H1 (cell line): ENCODE data around the gene GFAP. TPM values are rescaled to one million over a fixed set of nuclear protein-coding genes. Genes with fewer than 3 reads are reported as not detected.
A peak's percentile ranks its signal among the peaks of the same experiment; 100 is the strongest.

Experiments used
- CTCF ChIA-PET: fragments of 300-600 bp; sonication (Branson Sonifier 250); formaldehyde crosslinking; loops from one replicate; lab custom pipeline; 2021; ENCODE audit not compliant: partially characterized antibody; lab: Charles Lee
- POLR2A ChIA-PET: fragments of 300-600 bp; sonication (Branson Sonifier 250); formaldehyde crosslinking; loops from one replicate; lab custom pipeline; 2021; ENCODE audit warnings: inconsistent platforms; ENCODE audit not compliant: partially characterized antibody; lab: Charles Lee
- DNase-seq, 2 experiments: peaks; one replicate each; pipeline versions ENCODE4 v3.0.0 to v3.0.0-alpha.2; 2010 to 2022; ENCODE audit warnings: low spot score in 2 of 2, low read depth in 1 of 2, mixed read lengths in 1 of 2
- FAIRE-seq: peaks from 2 replicates; lab custom pipeline; 2011; peaks lifted over from hg19 to GRCh38; lab: Jason Lieb, UNC
- H2AFZ ChIP-seq: 2 replicates; pipeline ENCODE4 v1.8.1; 2012; ENCODE audit warnings: low read length, inconsistent platforms
- H2AK5ac ChIP-seq: 2 replicates; pipeline ENCODE4 v1.6.1; 2013; ENCODE audit warnings: low read depth, low read length
- H2BK120ac ChIP-seq: replicated peaks from 2 replicates; pipeline ENCODE3; 2013; ENCODE audit warnings: low read depth, low read length, inconsistent platforms
- H2BK12ac ChIP-seq: 2 replicates; pipeline ENCODE4 v1.6.1; 2013; ENCODE audit warnings: low read depth, low read length
- H2BK15ac ChIP-seq: 2 replicates; pipeline ENCODE4 v1.6.1; 2013; ENCODE audit warnings: low read length
- H2BK20ac ChIP-seq: 2 replicates; pipeline ENCODE4 v1.6.1; 2013; ENCODE audit warnings: low read length
- H2BK5ac ChIP-seq: 2 replicates; pipeline ENCODE4 v1.6.1; 2013; ENCODE audit warnings: low read depth, low read length
- H3K14ac ChIP-seq: 2 replicates; pipeline ENCODE4 v1.6.1; 2013; ENCODE audit warnings: inconsistent platforms; ENCODE audit not compliant: insufficient read length
- H3K18ac ChIP-seq: 2 replicates; pipeline ENCODE4 v1.6.1; 2013; ENCODE audit warnings: low read length; ENCODE audit errors: extremely low read depth
- H3K23ac ChIP-seq: 2 replicates; pipeline ENCODE4 v1.6.1; 2013; ENCODE audit warnings: inconsistent platforms; ENCODE audit not compliant: insufficient read length
- H3K23me2 ChIP-seq: 2 replicates; pipeline ENCODE4 v1.6.1; 2013; ENCODE audit warnings: low read depth, low read length
- H3K27ac ChIP-seq: 2 replicates; pipeline ENCODE4 v1.6.1; 2011; ENCODE audit warnings: low read depth, low read length, inconsistent platforms
- H3K27me3 ChIP-seq, 4 experiments: replicated peaks in 1 of 4; 1 replicate in 1 of 4; 2 replicates in 3 of 4; pipeline versions ENCODE4 v1.6.1 to v1.8.1; 2011 to 2013; ENCODE audit warnings: low read length in 3 of 4, mild to moderate bottlenecking in 3 of 4, inconsistent platforms in 2 of 4, mixed read lengths in 2 of 4, moderate library complexity in 1 of 4; ENCODE audit not compliant: control insufficient read depth in 3 of 4, insufficient read depth in 3 of 4; ENCODE audit errors: extremely low read depth in 1 of 4
- H3K36me3 ChIP-seq, 4 experiments: 2 replicates each; pipeline versions ENCODE4 v1.6.1 to v1.8.1; 2011 to 2013; ENCODE audit warnings: mild to moderate bottlenecking in 4 of 4, low read length in 3 of 4, moderate library complexity in 2 of 4, control low read depth in 1 of 4, inconsistent platforms in 1 of 4; ENCODE audit not compliant: insufficient read depth in 4 of 4, control insufficient read depth in 2 of 4
- H3K4ac ChIP-seq: replicated peaks from 2 replicates; pipeline ENCODE3; 2013; ENCODE audit warnings: low read length, low read depth, mixed read lengths, inconsistent platforms; ENCODE audit not compliant: insufficient read length
- H3K4me1 ChIP-seq, 4 experiments: replicated peaks in 1 of 4; 1 replicate in 1 of 4; 2 replicates in 3 of 4; pipeline versions ENCODE4 v1.6.1 to v1.8.1; 2011 to 2013; ENCODE audit warnings: low read length in 3 of 4, inconsistent platforms in 2 of 4, mixed read lengths in 1 of 4; ENCODE audit not compliant: insufficient read depth in 4 of 4, control insufficient read depth in 3 of 4
- H3K4me2 ChIP-seq, 2 experiments: 2 replicates each; pipeline versions ENCODE4 v1.6.1 to v1.8.1; 2011 to 2013; ENCODE audit warnings: low read depth in 2 of 2, low read length in 2 of 2, control low read depth in 1 of 2, inconsistent platforms in 1 of 2, mild to moderate bottlenecking in 1 of 2; ENCODE audit not compliant: insufficient read depth in 1 of 2
- H3K4me3 ChIP-seq, 4 experiments: fragments of 200-600, 300-600 bp in 1 of 4; sonication (generic), shearing (Covaris generic), sonication (Bioruptor Twin) in 1 of 4; 2 replicates each; pipeline versions ENCODE4 v1.5.1 to v1.8.1; 2011 to 2016; ENCODE audit warnings: low read length in 4 of 4, low read depth in 3 of 4, control low read depth in 2 of 4, inconsistent platforms in 2 of 4, mild to moderate bottlenecking in 2 of 4, mixed read lengths in 1 of 4, moderate library complexity in 1 of 4; ENCODE audit not compliant: insufficient read depth in 2 of 4; ENCODE audit errors: extremely low read depth in 1 of 4
- H3K56ac ChIP-seq: replicated peaks from 2 replicates; pipeline ENCODE3; 2013; ENCODE audit warnings: low read depth, mild to moderate bottlenecking, mixed read lengths, low read length, inconsistent platforms; ENCODE audit not compliant: insufficient read length
- H3K79me1 ChIP-seq: 2 replicates; pipeline ENCODE4 v1.6.1; 2013; ENCODE audit warnings: low read depth, low read length, control low read depth
- H3K79me2 ChIP-seq, 2 experiments: 2 replicates each; pipeline versions ENCODE4 v1.6.1 to v1.8.1; 2012 to 2013; ENCODE audit warnings: low read length in 2 of 2, mild to moderate bottlenecking in 2 of 2, inconsistent platforms in 1 of 2; ENCODE audit not compliant: insufficient read depth in 2 of 2, control insufficient read depth in 1 of 2
- H3K9ac ChIP-seq, 4 experiments: replicated peaks in 1 of 4; 1 replicate in 1 of 4; 2 replicates in 3 of 4; pipeline versions ENCODE4 v1.6.1 to v1.8.1; 2011 to 2013; ENCODE audit warnings: low read depth in 3 of 4, low read length in 3 of 4, control low read depth in 2 of 4, mild to moderate bottlenecking in 2 of 4, moderate library complexity in 2 of 4, inconsistent platforms in 1 of 4; ENCODE audit errors: extremely low read depth in 1 of 4
- H3K9me3 ChIP-seq, 2 experiments: 2 replicates each; pipeline versions ENCODE4 v1.6.1 to v1.8.1; 2012 to 2013; ENCODE audit warnings: mild to moderate bottlenecking in 2 of 2, moderate library complexity in 2 of 2, control low read depth in 1 of 2, inconsistent platforms in 1 of 2, low read depth in 1 of 2, low read length in 1 of 2, mixed read lengths in 1 of 2; ENCODE audit not compliant: insufficient read depth in 2 of 2
- H4K20me1 ChIP-seq, 2 experiments: replicated peaks in 1 of 2; 2 replicates each; pipeline versions ENCODE3 to v1.8.1; 2011 to 2013; ENCODE audit warnings: inconsistent platforms in 2 of 2, low read length in 2 of 2, mild to moderate bottlenecking in 1 of 2; ENCODE audit not compliant: insufficient read depth in 2 of 2, control insufficient read depth in 1 of 2
- H4K5ac ChIP-seq: 2 replicates; pipeline ENCODE4 v1.6.1; 2013; ENCODE audit warnings: low read length, low read depth, mixed read lengths, inconsistent platforms; ENCODE audit not compliant: insufficient read length
- H4K8ac ChIP-seq: 2 replicates; pipeline ENCODE4 v1.8.0; 2013; ENCODE audit warnings: mild to moderate bottlenecking, moderate library complexity, low read length, inconsistent platforms; ENCODE audit not compliant: insufficient read depth; ENCODE audit errors: extremely low read depth
- H4K91ac ChIP-seq: replicated peaks from 2 replicates; pipeline ENCODE3; 2013; ENCODE audit warnings: low read length, mixed read lengths, inconsistent platforms; ENCODE audit not compliant: insufficient read length
- EGR1 ChIP-seq: IDR thresholded peaks from 2 replicates; pipeline ENCODE4 v1.6.1; 2011; ENCODE audit warnings: low read depth, low read length, borderline replicate concordance
- WGBS, 2 experiments: shearing (Covaris generic) in 1 of 2; methylation state at CpG; one replicate each; pipeline versions ENCODE4 v1.1.6 to v1.1.7; 2013 to 2015; ENCODE audit warnings: low lambda C conversion rate in 2 of 2, mixed read lengths in 2 of 2, inconsistent platforms in 1 of 2, low coverage in 1 of 2, missing lambda C conversion rate in 1 of 2; ENCODE audit not compliant: insufficient replicate concordance in 2 of 2, insufficient coverage in 1 of 2, insufficient read length in 1 of 2; ENCODE audit errors: extremely low coverage in 1 of 2, missing lambda C conversion rate in 1 of 2; 5-methylcytosine and 5-hydroxymethylcytosine counted together
- polyA plus RNA-seq, 7 experiments: library from polyadenylated mRNA; depleted of rRNA in 3 of 7; stranded (reverse) in 5 of 7; unstranded in 2 of 7; fragments of >200 nt in 5 of 7; fragments of 200-250 nt in 2 of 7; gene quantifications; 1 replicate in 5 of 7; 2 replicates in 1 of 7; 4 replicates in 1 of 7; pipeline versions ENCODE4 v1.2.1 to v1.2.3, GENCODE V29; 2011 to 2013; ENCODE audit warnings: missing spikeins in 2 of 7, mixed read lengths in 2 of 7
- total RNA-seq: library from RNA; stranded (reverse); fragmentation: NEBNext Ultra II Directional; extraction: Animal tissue kit (Norgen Biotek cat#: 25700); gene quantifications from 2 replicates; pipeline ENCODE4 v1.2.1, GENCODE V29; 2021

The GFAP gene
- total and polyA plus RNA-seq, 2 of the 8 experiments (the other 6 are each of a cell fraction or from before 2014, with no cell fraction given): 1.3 to 1.5 TPM

DNA sequence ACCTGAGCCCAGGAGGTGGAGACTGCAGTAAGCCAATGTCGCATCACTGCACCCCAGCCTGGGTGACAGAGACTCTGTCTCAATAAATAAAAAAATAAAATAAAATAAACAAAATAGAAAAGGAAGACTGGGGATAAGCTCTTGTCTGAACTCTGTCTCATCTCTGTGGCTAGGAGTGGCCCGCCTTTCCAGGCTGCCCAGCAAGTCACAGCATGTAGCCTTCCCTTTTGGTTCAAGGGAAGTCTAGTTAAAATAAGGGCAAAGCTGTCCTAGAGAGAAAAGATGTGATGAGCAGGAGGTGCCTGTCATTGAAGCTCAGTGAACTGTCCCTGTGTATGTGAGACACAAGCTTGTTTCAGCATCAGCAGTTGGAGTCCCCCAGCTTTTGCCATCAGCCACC lies 2.7 kb upstream of the GFAP start:
- Histone ChIP-seq H3K4ac (no peak overlapping the region), H3K14ac (no peak overlapping the region), H3K18ac (no peak overlapping the region), H2BK5ac (no peak overlapping the region), H3K9ac (no peak overlapping the region), H3K23me2 (no peaks in the 10 kb centered on the region; the same call in 1 of the 2 replicates), H3K27me3 (peaks cover 0 to 3% (median 1%) of the 10 kb centered on the region in 4 experiments; a peak in 4 of 7 replicates), H4K8ac (no peak overlapping the region), H3K56ac (no peak overlapping the region), H3K4me3 (no peak overlapping the region), H4K20me1 (no peaks in the 10 kb centered on the region), H2BK120ac (no peak overlapping the region), H3K27ac (no peak overlapping the region), H2BK12ac (0 out of 2 replicates have a peak overlapping the region, but pooled peaks have one; percentile 27), H3K79me1 (no peaks in the 10 kb centered on the region), H3K36me3 (no peaks in the 10 kb centered on the region), H3K9me3 (no peaks in the 10 kb centered on the region), H3K4me1 (peaks cover 6 to 15% (median 9%) of the 10 kb centered on the region in 4 experiments), H2AFZ (no peak overlapping the region), H3K4me2 (no peak overlapping the region), H4K5ac (no peak overlapping the region), H4K91ac (no peak overlapping the region), H3K23ac (no peak overlapping the region), H2BK15ac (no peak overlapping the region), H3K79me2 (no peaks in the 10 kb centered on the region), H2AK5ac (no peak overlapping the region), H2BK20ac (no peak overlapping the region)
- FAIRE-seq (no peak), DNase-seq (no peak)
- CTCF ChIA-PET: interaction anchor here (0.7 to 13.0 kb wide), 15 partner anchors 9 to 181 kb away, joined by 3 to 243 read pairs (median 5); a partner anchor contains a TSS
- no peak for TF ChIP-seq EGR1
- 89% methylated on average over 2 of the region's 2 CpGs; no CpG with 5 or more reads in 1 of the 2 experiments for WGBS, 2 experiments
- POLR2A ChIA-PET: interaction anchor here (1.6 to 1.7 kb wide), 3 partner anchors 13 to 231 kb away, joined by 4 to 8 read pairs (median 4); partner anchors contain the start of genes EFTUD2 and HEXIM1
